Esophagus muscularis mucosa (tissue), 3 donors: ENCODE results near the gene C2orf78.

Source experiments
- POLR2A ChIP-seq: fragments of 450-650 bp; IDR thresholded peaks from one replicate; pipeline ENCODE4 v1.6.1; 2017; ENCODE audit warnings: antibody characterized with exemption, moderate library complexity, mild to moderate bottlenecking, low read depth
- POLR2AphosphoS5 ChIP-seq, 2 donors: sonication (generic); formaldehyde crosslinking; IDR thresholded peaks; one replicate each; pipeline ENCODE4 v1.6.1; 2017; ENCODE audit warnings: antibody characterized with exemption in 2 of 2
- TF ChIP-seq, protein P1 (sequence below), 3 experiments: fragments of 200-600 bp in 2 of 3; fragments of 450-650 bp in 1 of 3; sonication (generic) in 2 of 3; IDR thresholded peaks; one replicate each; pipeline ENCODE4 v1.5.1; 2017 to 2019; ENCODE audit warnings: antibody characterized with exemption in 3 of 3, mild to moderate bottlenecking in 2 of 3, moderate library complexity in 1 of 3

DNA sequence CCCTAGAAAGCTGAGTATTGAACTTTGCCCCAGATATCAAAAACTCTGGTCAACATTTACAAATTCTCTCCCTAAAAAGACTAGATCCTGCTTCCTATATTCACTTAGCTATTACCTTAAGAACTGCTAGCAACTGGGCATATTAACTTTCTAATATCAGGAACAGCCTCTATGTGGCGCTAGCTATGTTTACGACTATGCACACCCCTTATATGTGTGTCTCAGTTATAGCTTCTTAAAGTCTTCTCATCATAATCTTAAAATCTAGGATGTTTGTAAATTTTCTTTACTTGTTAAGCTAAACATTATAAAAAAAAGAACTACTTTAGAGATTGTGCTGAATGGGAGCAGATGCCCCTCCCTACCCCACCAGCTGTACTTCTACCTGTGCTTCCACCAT lies 43.0 kb downstream of the C2orf78 start:
- TF ChIP-seq, protein P1, sequence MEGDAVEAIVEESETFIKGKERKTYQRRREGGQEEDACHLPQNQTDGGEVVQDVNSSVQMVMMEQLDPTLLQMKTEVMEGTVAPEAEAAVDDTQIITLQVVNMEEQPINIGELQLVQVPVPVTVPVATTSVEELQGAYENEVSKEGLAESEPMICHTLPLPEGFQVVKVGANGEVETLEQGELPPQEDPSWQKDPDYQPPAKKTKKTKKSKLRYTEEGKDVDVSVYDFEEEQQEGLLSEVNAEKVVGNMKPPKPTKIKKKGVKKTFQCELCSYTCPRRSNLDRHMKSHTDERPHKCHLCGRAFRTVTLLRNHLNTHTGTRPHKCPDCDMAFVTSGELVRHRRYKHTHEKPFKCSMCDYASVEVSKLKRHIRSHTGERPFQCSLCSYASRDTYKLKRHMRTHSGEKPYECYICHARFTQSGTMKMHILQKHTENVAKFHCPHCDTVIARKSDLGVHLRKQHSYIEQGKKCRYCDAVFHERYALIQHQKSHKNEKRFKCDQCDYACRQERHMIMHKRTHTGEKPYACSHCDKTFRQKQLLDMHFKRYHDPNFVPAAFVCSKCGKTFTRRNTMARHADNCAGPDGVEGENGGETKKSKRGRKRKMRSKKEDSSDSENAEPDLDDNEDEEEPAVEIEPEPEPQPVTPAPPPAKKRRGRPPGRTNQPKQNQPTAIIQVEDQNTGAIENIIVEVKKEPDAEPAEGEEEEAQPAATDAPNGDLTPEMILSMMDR (IDR thresholded peaks at IDR 0.05) = peak; percentile 39 to 53 (median 53)
- TF ChIP-seq POLR2A (no peak), POLR2AphosphoS5 (IDR thresholded peaks at IDR 0.05) (no peak)
